ENCODE measurements around the gene TFF2. TPM values are rescaled to one million over a fixed set of nuclear protein-coding genes. Genes with fewer than 3 reads are reported as not detected.

Gene TFF2
- total RNA-seq (2014; rRNA removed; shearing (Covaris generic)) (not detected in 2 replicates), polyA plus RNA-seq (2016; fragmentation: Nextera tagmentation; extraction: Ambion mirVana) (not detected in 2 replicates)

DNA sequence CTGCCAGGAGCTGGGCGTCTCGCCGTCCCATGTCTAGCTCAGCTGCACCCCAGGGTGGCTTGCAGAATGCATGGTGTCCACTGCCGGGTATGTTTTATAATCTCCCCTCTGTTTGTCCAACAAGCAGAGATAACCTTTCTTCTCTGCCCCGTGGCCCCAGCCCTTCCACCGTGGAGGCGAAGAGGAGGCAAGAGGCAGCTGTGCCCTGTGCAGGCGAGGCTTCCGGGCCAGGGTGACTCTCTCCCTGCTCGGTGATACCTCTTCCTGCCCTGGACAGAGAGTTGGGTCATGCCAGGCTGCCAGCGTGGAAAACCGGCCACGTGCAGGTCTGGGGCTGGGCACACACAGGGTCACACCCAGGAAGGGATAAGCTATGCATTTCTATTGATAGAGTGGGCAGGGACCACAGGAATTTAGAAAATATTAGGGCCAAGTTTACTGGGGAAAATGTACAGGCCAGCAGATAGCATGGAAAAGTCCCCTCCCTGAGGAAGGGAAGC is at the start of gene TFF2:
TSS of gene TFF2 (minus strand) at position 68 of the 500 bp plus-strand sequence. CDS start at position 31, 37 bp downstream.
- H3K9me2 ChIP-seq (ENCODE audit: insufficient read depth): no peaks in the 10 kb centered on the region
- H3K4me1 ChIP-seq (ENCODE audit: insufficient read depth): no peaks in the 10 kb centered on the region
- H4K20me1 ChIP-seq (ENCODE audit: insufficient read depth): no peaks in the 10 kb centered on the region
- H3K4me2 ChIP-seq (ENCODE audit: unreplicated experiment): no peak within 1 kb of the TSS
- H3K36me3 ChIP-seq (ENCODE audit: low read depth): no peaks in the 10 kb centered on the region
- H3K27me3 ChIP-seq (replicated peaks; ENCODE audit: insufficient read depth): no peaks in the 10 kb centered on the region
- no peak within 1 kb of the TSS for H3K4me3 ChIP-seq
- H2AFZ ChIP-seq: no peak within 1 kb of the TSS
- H3K9me3 ChIP-seq (ENCODE audit: low read depth): no peaks in the 10 kb centered on the region
- in situ Hi-C loops (cut with MboI): no loop called here
- no peaks in the 10 kb centered on the region for H3F3A ChIP-seq (ENCODE audit: insufficient read depth)
- H3K79me2 ChIP-seq (ENCODE audit: insufficient read depth): no peaks in the 10 kb centered on the region
- DNase-seq: no peak
- TF ChIP-seq EZH2phosphoT487 (IDR thresholded peaks at IDR 0.05; ENCODE audit: insufficient read depth, low read depth) (no peak), EZH2 (IDR thresholded peaks at IDR 0.05; ENCODE audit: insufficient read depth, poor library complexity, severe bottlenecking) (no peak)
- no peak within 1 kb of the TSS for H3K27ac ChIP-seq
- 45 to 55% methylated on average over 13 of the region's 13 CpGs for WGBS, 2 experiments (ENCODE audit: low coverage in 1 of 2, low lambda C conversion rate in 2 of 2, missing lambda C conversion rate in 2 of 2)
- H3K9ac ChIP-seq: no peak within 1 kb of the TSS

DNA sequence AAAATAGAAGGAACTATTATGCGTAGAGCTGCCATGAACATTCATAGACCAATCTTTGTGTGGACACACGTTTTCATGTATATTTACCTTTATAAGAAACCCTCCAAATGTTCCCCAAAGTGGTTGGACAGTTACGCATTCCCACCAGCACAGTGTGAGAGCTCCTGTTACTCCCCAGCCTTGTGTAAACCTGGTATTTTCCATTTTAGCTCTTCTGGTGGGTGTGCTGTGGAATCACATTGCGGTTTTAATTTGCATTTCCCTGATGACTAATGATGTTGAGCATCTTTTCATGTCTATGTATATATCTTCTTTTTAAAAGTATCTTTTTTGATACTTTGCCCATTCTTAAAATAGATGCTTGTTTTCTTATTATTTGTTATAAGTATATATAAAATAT is 49.7 kb upstream of the TFF2 start:
- DNase-seq: peak; percentile 26
- TF ChIP-seq EZH2phosphoT487 (IDR thresholded peaks at IDR 0.05; ENCODE audit: insufficient read depth, low read depth): no peak
- TF ChIP-seq EZH2 (IDR thresholded peaks at IDR 0.05; ENCODE audit: insufficient read depth, poor library complexity, severe bottlenecking): no peak

DNA sequence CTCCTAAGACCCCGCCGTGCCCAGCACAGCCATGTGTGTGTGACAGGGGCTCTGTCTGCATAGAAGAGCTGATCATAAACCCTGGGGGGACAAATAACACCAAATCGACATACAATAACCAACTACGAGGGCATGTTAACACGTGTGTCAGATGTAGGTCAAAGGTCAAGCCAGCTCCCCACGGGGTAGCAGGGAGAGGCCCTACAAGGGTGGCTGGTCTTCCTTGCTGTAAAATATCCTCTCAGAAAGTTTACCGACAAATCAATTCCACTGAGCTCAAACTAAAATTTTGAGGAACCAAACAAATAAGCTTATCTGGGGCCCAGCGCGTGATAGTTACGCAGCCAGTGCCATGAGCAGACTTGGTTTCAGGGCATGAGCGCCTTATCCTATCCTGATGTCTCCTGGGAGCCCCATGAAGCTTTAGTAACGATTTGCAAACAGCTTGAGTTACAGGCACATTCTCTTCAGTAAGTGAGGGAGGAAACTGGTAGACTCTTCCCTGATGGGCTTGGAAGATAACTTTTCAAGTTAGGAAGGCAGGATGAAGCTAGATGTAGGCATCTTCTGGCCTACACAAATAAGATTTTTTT is 47.7 kb upstream of the TFF2 start:
- H3K27me3 ChIP-seq (replicated peaks; ENCODE audit: insufficient read depth): no peaks in the 10 kb centered on the region
- H3K79me2 ChIP-seq (ENCODE audit: insufficient read depth): no peaks in the 10 kb centered on the region
- no peaks in the 10 kb centered on the region for H3K36me3 ChIP-seq (ENCODE audit: low read depth)
- WGBS, 2 experiments (ENCODE audit: low coverage in 1 of 2, low lambda C conversion rate in 2 of 2, missing lambda C conversion rate in 2 of 2): 50 to 54% methylated on average over 12 of the region's 12 CpGs
- no peaks in the 10 kb centered on the region for H3K9me2 ChIP-seq (ENCODE audit: insufficient read depth)
- no peak overlapping the region for H3K4me2 ChIP-seq (ENCODE audit: unreplicated experiment)
- no peaks in the 10 kb centered on the region for H3K4me1 ChIP-seq (ENCODE audit: insufficient read depth)
- no peak for DNase-seq
- no peak overlapping the region for H3K4me3 ChIP-seq
- TF ChIP-seq EZH2phosphoT487 (IDR thresholded peaks at IDR 0.05; ENCODE audit: insufficient read depth, low read depth): no peak
- TF ChIP-seq EZH2 (IDR thresholded peaks at IDR 0.05; ENCODE audit: insufficient read depth, poor library complexity, severe bottlenecking): no peak
- H2AFZ ChIP-seq: no peak overlapping the region
- no peaks in the 10 kb centered on the region for H3K9me3 ChIP-seq (ENCODE audit: low read depth)
- H3K27ac ChIP-seq: no peak overlapping the region
- no peaks in the 10 kb centered on the region for H4K20me1 ChIP-seq (ENCODE audit: insufficient read depth)
- H3F3A ChIP-seq (ENCODE audit: insufficient read depth): no peaks in the 10 kb centered on the region
- in situ Hi-C loops (cut with MboI): no loop called here
- H3K9ac ChIP-seq: no peak overlapping the region

More for the DNA sequence above, 49.7 kb upstream of the TFF2 start:
- no peaks in the 10 kb centered on the region for H3K9me2 ChIP-seq (ENCODE audit: insufficient read depth)
- H3K9me3 ChIP-seq (ENCODE audit: low read depth): no peaks in the 10 kb centered on the region
- H3K27me3 ChIP-seq (replicated peaks; ENCODE audit: insufficient read depth): no peaks in the 10 kb centered on the region
- no peak overlapping the region for H3K9ac ChIP-seq
- H3K36me3 ChIP-seq (ENCODE audit: low read depth): no peaks in the 10 kb centered on the region
- H2AFZ ChIP-seq: no peak overlapping the region
- no peaks in the 10 kb centered on the region for H3K79me2 ChIP-seq (ENCODE audit: insufficient read depth)
- H3K4me3 ChIP-seq: no peak overlapping the region
- no peaks in the 10 kb centered on the region for H3K4me1 ChIP-seq (ENCODE audit: insufficient read depth)
- H3K27ac ChIP-seq: no peak overlapping the region
- in situ Hi-C loops (cut with MboI): no loop called here
- 43 to 46% methylated on average over 4 of the region's 4 CpGs for WGBS, 2 experiments (ENCODE audit: low coverage in 1 of 2, low lambda C conversion rate in 2 of 2, missing lambda C conversion rate in 2 of 2)
- no peak overlapping the region for H3K4me2 ChIP-seq (ENCODE audit: unreplicated experiment)
- no peaks in the 10 kb centered on the region for H4K20me1 ChIP-seq (ENCODE audit: insufficient read depth)
- H3F3A ChIP-seq (ENCODE audit: insufficient read depth): no peaks in the 10 kb centered on the region

- no peak for TF ChIP-seq EZH2 (IDR thresholded peaks at IDR 0.05; ENCODE audit: insufficient read depth, poor library complexity, severe bottlenecking)
- TF ChIP-seq EZH2phosphoT487 (IDR thresholded peaks at IDR 0.05; ENCODE audit: insufficient read depth, low read depth): no peak
- H4K20me1 ChIP-seq (ENCODE audit: insufficient read depth): no peaks in the 10 kb centered on the region
- no peak overlapping the region for H3K4me3 ChIP-seq
- no peaks in the 10 kb centered on the region for H3F3A ChIP-seq (ENCODE audit: insufficient read depth)
- H3K4me2 ChIP-seq (ENCODE audit: unreplicated experiment): no peak overlapping the region
- WGBS, 2 experiments (ENCODE audit: low coverage in 1 of 2, low lambda C conversion rate in 2 of 2, missing lambda C conversion rate in 2 of 2): 56 to 58% methylated on average over 14 of the region's 14 CpGs
- no peaks in the 10 kb centered on the region for H3K4me1 ChIP-seq (ENCODE audit: insufficient read depth)
- H3K9ac ChIP-seq: no peak overlapping the region
- H3K79me2 ChIP-seq (ENCODE audit: insufficient read depth): no peaks in the 10 kb centered on the region
- no peaks in the 10 kb centered on the region for H3K36me3 ChIP-seq (ENCODE audit: low read depth)
- H3K9me2 ChIP-seq (ENCODE audit: insufficient read depth): no peaks in the 10 kb centered on the region
- DNase-seq: no peak
- no peaks in the 10 kb centered on the region for H3K27me3 ChIP-seq (replicated peaks; ENCODE audit: insufficient read depth)
- H3K9me3 ChIP-seq (ENCODE audit: low read depth): no peaks in the 10 kb centered on the region
- in situ Hi-C loops (cut with MboI): no loop called here
- H3K27ac ChIP-seq: no peak overlapping the region
- H2AFZ ChIP-seq: no peak overlapping the region
Measured at GRCh38 chr21:42397746-42398394, 47.1 kb upstream of the TFF2 start.

All from GM23248 (cell line).